Mesendoderm (in vitro differentiated cells): ENCODE measurements around the gene ATP5F1E.

Experiments
- DNase-seq: peaks from one replicate; pipeline ENCODE4 v3.0.0; 2013
- H2AK5ac ChIP-seq: 2 replicates; pipeline ENCODE4 v1.6.1; 2013; ENCODE audit warnings: low read length, inconsistent platforms
- H2BK120ac ChIP-seq: 2 replicates; pipeline ENCODE4 v1.6.1; 2013; ENCODE audit warnings: low read depth, mild to moderate bottlenecking, low read length, moderate library complexity, mixed read lengths
- H2BK15ac ChIP-seq: replicated peaks from 2 replicates; pipeline ENCODE4 v1.6.1; 2013; ENCODE audit warnings: low read depth, mild to moderate bottlenecking, moderate library complexity
- H2BK5ac ChIP-seq: 2 replicates; pipeline ENCODE4 v1.6.1; 2013; ENCODE audit warnings: low read length, inconsistent platforms
- H3K18ac ChIP-seq: 2 replicates; pipeline ENCODE4 v1.6.1; 2013; ENCODE audit warnings: mild to moderate bottlenecking, low read length, mixed read lengths
- H3K23ac ChIP-seq: one replicate; pipeline ENCODE4 v1.6.1; 2013; ENCODE audit warnings: low read length
- H3K27ac ChIP-seq: 2 replicates; pipeline ENCODE4 v1.5.1; 2013; ENCODE audit warnings: low read depth, mild to moderate bottlenecking, inconsistent platforms, low read length, moderate library complexity
- H3K27me3 ChIP-seq: 2 replicates; pipeline ENCODE4 v1.6.1; 2013; ENCODE audit warnings: low read length, control low read depth, mild to moderate bottlenecking, inconsistent platforms; ENCODE audit not compliant: insufficient read depth, poor library complexity
- H3K36me3 ChIP-seq: 2 replicates; pipeline ENCODE4 v1.6.1; 2013; ENCODE audit warnings: low read length, inconsistent platforms; ENCODE audit not compliant: control insufficient read depth, insufficient read depth
- H3K4ac ChIP-seq: one replicate; pipeline ENCODE4 v1.6.1; 2013; ENCODE audit warnings: low read depth, mild to moderate bottlenecking, low read length, moderate library complexity
- H3K4me1 ChIP-seq: 2 replicates; pipeline ENCODE4 v1.6.1; 2013; ENCODE audit warnings: low read depth, low read length, inconsistent platforms; ENCODE audit not compliant: control insufficient read depth
- H3K4me2 ChIP-seq: 2 replicates; pipeline ENCODE4 v1.6.1; 2013; ENCODE audit warnings: low read length
- H3K4me3 ChIP-seq: 2 replicates; pipeline ENCODE4 v1.5.1; 2013; ENCODE audit warnings: mild to moderate bottlenecking, low read length
- H3K56ac ChIP-seq: one replicate; pipeline ENCODE4 v1.6.1; 2013; ENCODE audit warnings: low read length
- H3K79me1 ChIP-seq: 2 replicates; pipeline ENCODE4 v1.6.1; 2013; ENCODE audit warnings: low read length, inconsistent platforms
- H3K79me2 ChIP-seq: 2 replicates; pipeline ENCODE4 v1.6.1; 2013; ENCODE audit warnings: mild to moderate bottlenecking, low read length; ENCODE audit not compliant: control insufficient read depth, insufficient read depth
- H3K9ac ChIP-seq: 2 replicates; pipeline ENCODE4 v1.6.1; 2013; ENCODE audit warnings: low read length, inconsistent platforms
- H4K5ac ChIP-seq: one replicate; pipeline ENCODE4 v1.6.1; 2013; ENCODE audit warnings: low read length
- H4K8ac ChIP-seq: one replicate; pipeline ENCODE4 v1.6.1; 2013; ENCODE audit warnings: low read depth, mild to moderate bottlenecking, control low read depth, low read length, moderate library complexity
- WGBS: extraction: QIAGEN DNeasy Blood & Tissue Kit; methylation state at CpG from one replicate; pipeline ENCODE4 v1.1.7; 2013; ENCODE audit warnings: low lambda C conversion rate, missing lambda C conversion rate; ENCODE audit not compliant: insufficient coverage; ENCODE audit errors: extremely low coverage; 5-methylcytosine and 5-hydroxymethylcytosine counted together

ATP5F1E gene

DNA sequence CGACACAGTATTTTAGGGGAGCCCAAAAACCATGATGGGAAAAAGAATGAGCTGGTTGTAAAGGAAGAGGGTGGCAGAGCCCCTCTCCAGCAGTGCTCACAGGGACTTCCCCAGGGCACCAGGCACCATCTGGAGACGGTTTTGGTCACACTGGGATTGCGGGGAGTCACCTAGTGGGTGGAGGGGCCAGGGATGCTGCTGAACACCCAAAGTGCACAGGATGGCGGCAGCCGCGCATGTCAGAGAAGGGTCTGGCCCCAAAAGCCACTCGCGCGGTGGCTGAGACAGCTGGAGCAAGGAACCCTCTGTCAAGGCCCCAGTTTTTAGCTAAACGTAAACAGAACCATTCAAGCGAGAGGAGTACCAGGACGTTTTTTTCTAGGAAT lies 35.9 kb downstream of the ATP5F1E start:
- Histone ChIP-seq H3K4me3 (no peak overlapping the region), H3K9ac (no peak overlapping the region), H3K56ac (no peak overlapping the region), H3K18ac (no peak overlapping the region), H2BK15ac (no peak overlapping the region), H3K36me3 (peaks cover 21% of the 10 kb centered on the region), H4K5ac (no peak overlapping the region), H3K79me1 (no peaks in the 10 kb centered on the region), H2BK5ac (no peak overlapping the region), H3K4ac (no peak overlapping the region), H3K4me1 (no peaks in the 10 kb centered on the region), H3K23ac (no peak overlapping the region), H3K27me3 (no peaks in the 10 kb centered on the region), H2AK5ac (no peak overlapping the region), H4K8ac (no peak overlapping the region), H3K4me2 (no peak overlapping the region), H2BK120ac (no peak overlapping the region), H3K79me2 (no peaks in the 10 kb centered on the region), H3K27ac (no peak overlapping the region)
- WGBS: no CpG with 5 or more reads among the region's 12 CpGs
- DNase-seq: no peak

- H3K36me3 ChIP-seq: peaks cover 26% of the 10 kb centered on the region
- H2BK120ac ChIP-seq: no peak overlapping the region
Observed at GRCh38 chr20:58995461-58996225, 36.5 kb downstream of the ATP5F1E start.

DNA sequence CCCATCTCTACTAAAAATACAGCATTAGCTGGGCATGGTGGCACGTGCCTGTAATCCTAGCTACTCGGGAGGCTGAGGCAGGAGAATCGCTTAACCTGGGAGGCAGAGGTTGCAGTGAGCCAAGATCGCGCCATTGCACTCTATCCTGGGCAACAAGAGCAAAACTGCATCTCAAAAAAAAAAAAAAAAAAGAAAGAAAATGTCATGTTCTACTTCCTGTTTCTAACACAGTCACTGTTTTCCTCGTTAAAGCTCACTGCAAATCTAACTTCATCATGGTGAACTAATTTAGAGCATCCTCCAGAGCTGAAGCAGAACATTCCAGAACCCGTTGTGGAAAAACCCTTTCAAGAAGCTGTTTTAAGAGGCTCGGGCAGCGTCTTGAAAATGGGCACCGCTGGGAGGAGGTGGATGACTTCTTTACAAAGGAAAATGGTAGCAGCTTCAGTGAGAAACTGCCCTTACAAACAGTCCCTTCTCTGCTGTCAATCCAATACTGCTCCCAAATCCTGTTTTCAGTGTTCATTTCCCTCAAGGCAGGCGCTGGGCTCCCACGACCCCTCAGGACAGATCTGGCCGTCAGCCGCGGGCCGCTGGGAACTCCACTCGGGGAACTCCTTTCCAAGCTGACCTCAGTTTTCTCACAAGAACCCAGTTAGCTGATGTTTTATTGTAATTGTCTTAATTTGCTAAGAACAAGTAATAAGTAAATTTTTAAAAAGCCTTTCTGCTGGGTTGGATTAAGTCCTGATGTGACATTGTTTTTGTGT lies 37.6 kb downstream of the ATP5F1E start:
- Histone ChIP-seq H3K56ac (no peak overlapping the region), H2BK120ac (no peak overlapping the region), H3K4ac (no peak overlapping the region), H3K36me3 (peaks cover 29% of the 10 kb centered on the region), H3K79me2 (no peaks in the 10 kb centered on the region), H3K18ac (no peak overlapping the region), H2AK5ac (no peak overlapping the region), H3K4me3 (no peak overlapping the region), H3K27ac (no peak overlapping the region), H3K4me2 (no peak overlapping the region), H3K79me1 (no peaks in the 10 kb centered on the region), H4K5ac (no peak overlapping the region), H3K4me1 (no peaks in the 10 kb centered on the region), H3K9ac (no peak overlapping the region), H2BK5ac (no peak overlapping the region), H2BK15ac (no peak overlapping the region), H3K27me3 (no peaks in the 10 kb centered on the region), H4K8ac (no peak overlapping the region), H3K23ac (no peak overlapping the region)
- no CpG with 5 or more reads among the region's 17 CpGs for WGBS
- no peak for DNase-seq

More at GRCh38 chr20:58995461-58996225, 36.5 kb downstream of the ATP5F1E start:
- H2AK5ac ChIP-seq: no peak overlapping the region
- no peaks in the 10 kb centered on the region for H3K79me1 ChIP-seq
- H4K8ac ChIP-seq: no peak overlapping the region
- no peak overlapping the region for H3K4me3 ChIP-seq
- no peak overlapping the region for H4K5ac ChIP-seq
- no peak overlapping the region for H3K4ac ChIP-seq
- H3K18ac ChIP-seq: no peak overlapping the region
- H3K27me3 ChIP-seq: no peaks in the 10 kb centered on the region
- H3K23ac ChIP-seq: no peak overlapping the region
- no peak overlapping the region for H3K4me2 ChIP-seq
- no peak overlapping the region for H3K56ac ChIP-seq
- no peak overlapping the region for H2BK5ac ChIP-seq
- no peak for DNase-seq
- no peak overlapping the region for H3K9ac ChIP-seq
- H3K79me2 ChIP-seq: no peaks in the 10 kb centered on the region
- no peaks in the 10 kb centered on the region for H3K4me1 ChIP-seq
- H2BK15ac ChIP-seq: no peak overlapping the region
- WGBS: no CpG with 5 or more reads among the region's 18 CpGs
- no peak overlapping the region for H3K27ac ChIP-seq

DNA sequence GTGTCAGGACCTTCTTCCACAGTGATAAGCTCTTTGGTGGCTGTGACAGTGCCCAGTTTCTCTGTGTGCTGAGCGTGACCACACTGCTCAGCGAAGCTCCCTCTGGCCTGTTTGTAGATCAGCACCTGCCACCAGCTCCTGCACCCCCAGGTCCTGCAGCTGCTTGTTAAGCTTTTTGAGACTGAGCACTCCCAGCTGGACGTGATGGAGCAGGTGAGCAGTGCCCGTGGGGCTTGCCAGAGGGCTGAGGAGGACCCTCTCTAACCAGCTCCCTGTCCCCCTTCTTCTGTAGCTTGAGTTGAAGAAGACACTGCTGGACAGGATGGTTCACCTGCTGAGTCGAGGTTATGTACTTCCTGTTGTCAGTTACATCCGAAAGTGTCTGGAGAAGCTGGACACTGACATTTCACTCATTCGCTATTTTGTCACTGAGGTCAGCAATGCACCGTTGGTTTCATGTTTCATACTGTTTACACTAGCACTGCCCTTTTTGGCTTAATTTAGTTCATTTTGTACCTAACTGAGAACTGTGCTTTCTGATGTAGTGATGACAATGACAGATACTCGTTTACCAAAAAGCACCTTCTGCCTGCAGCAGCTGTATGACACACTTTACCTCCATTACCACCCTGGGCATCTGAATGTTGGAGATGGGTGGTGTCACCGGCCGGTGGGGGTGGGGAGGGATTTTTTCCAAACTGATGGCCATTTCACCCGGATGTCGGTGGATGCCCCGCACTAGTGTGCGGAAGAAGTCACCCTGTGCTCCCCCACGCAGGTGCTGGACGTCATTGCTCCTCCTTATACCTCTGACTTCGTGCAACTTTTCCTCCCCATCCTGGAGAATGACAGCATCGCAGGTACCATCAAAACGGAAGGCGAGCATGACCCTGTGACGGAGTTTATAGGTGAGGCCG lies 38.5 kb downstream of the ATP5F1E start:
- Histone ChIP-seq H3K18ac (no peak overlapping the region), H3K36me3 (peaks cover 32% of the 10 kb centered on the region), H3K79me2 (no peaks in the 10 kb centered on the region), H4K5ac (no peak overlapping the region), H2AK5ac (no peak overlapping the region), H4K8ac (no peak overlapping the region), H3K27ac (no peak overlapping the region), H3K4ac (no peak overlapping the region), H3K4me3 (no peak overlapping the region), H2BK5ac (no peak overlapping the region), H3K9ac (no peak overlapping the region), H3K4me2 (no peak overlapping the region), H3K79me1 (no peaks in the 10 kb centered on the region), H2BK120ac (no peak overlapping the region), H2BK15ac (no peak overlapping the region), H3K56ac (no peak overlapping the region), H3K23ac (no peak overlapping the region), H3K27me3 (no peaks in the 10 kb centered on the region), H3K4me1 (no peaks in the 10 kb centered on the region)
- DNase-seq: no peak
- no CpG with 5 or more reads among the region's 23 CpGs for WGBS

DNA sequence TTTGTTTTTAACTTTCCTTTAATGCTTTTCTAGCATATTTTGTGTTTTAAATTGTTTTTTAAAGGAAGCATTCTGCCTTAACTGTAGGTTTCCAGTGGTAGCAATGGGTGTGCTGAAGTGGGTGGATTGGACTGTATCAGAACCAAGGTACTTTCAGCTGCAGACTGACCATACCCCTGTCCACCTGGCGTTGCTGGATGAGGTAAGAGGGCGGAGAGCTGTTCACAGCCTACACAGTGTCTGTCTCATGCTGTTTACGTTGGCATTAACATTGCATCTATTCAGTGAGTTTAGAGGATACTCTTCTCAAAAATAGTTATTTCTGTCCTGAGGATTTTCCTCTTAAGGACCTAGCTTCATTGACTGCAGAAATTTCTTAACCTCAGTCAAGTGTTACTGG lies 39.2 kb downstream of the ATP5F1E start:
- no CpG with 5 or more reads among the region's 3 CpGs for WGBS
- H3K4me1 ChIP-seq: no peaks in the 10 kb centered on the region

More for the DNA sequence above, 39.2 kb downstream of the ATP5F1E start:
- H3K27me3 ChIP-seq: no peaks in the 10 kb centered on the region
- no peak overlapping the region for H3K4ac ChIP-seq
- no peak for DNase-seq
- no peak overlapping the region for H3K23ac ChIP-seq
- no peak overlapping the region for H3K4me3 ChIP-seq
- H4K8ac ChIP-seq: no peak overlapping the region
- H3K27ac ChIP-seq: no peak overlapping the region
- H3K56ac ChIP-seq: no peak overlapping the region
- no peak overlapping the region for H2BK5ac ChIP-seq
- no peak overlapping the region for H3K4me2 ChIP-seq
- H2AK5ac ChIP-seq: no peak overlapping the region
- no peak overlapping the region for H3K9ac ChIP-seq
- no peaks in the 10 kb centered on the region for H3K79me1 ChIP-seq
- no peak overlapping the region for H4K5ac ChIP-seq
- no peak overlapping the region for H3K18ac ChIP-seq
- H2BK15ac ChIP-seq: no peak overlapping the region
- H3K36me3 ChIP-seq: peaks cover 36% of the 10 kb centered on the region
- no peak overlapping the region for H2BK120ac ChIP-seq
- H3K79me2 ChIP-seq: no peaks in the 10 kb centered on the region
